CD8-positive, alpha-beta memory T cell (primary cell): ENCODE data around the gene STXBP6. TPM values are rescaled to one million over a fixed set of nuclear protein-coding genes. Genes with fewer than 3 reads are reported as not detected.

Experiments
- CTCF ChIA-PET: fragments of 350-600 bp; sonication (Branson Sonifier 250); formaldehyde crosslinking; loops from one replicate; lab custom pipeline; 2021; ENCODE audit warnings: antibody characterized with exemption; lab: Charles Lee
- POLR2A ChIA-PET: fragments of 350-600 bp; sonication (Branson Sonifier 250); formaldehyde crosslinking; loops from one replicate; lab custom pipeline; 2021; ENCODE audit warnings: antibody characterized with exemption; lab: Charles Lee
- DNase-seq, 5 donors: peaks; one replicate each; pipeline versions ENCODE4 v3.0.0 to v3.0.0-alpha.2; 2020 to 2022; ENCODE audit warnings: mixed read lengths in 1 of 5
- H3K27ac ChIP-seq: one replicate; pipeline ENCODE4 v1.7.0; 2013; ENCODE audit warnings: low read depth, mild to moderate bottlenecking, low read length, moderate library complexity
- H3K27me3 ChIP-seq: 2 replicates; pipeline ENCODE4 v1.7.0; 2013; ENCODE audit warnings: low read length, mild to moderate bottlenecking; ENCODE audit not compliant: insufficient read depth, poor library complexity, severe bottlenecking
- H3K36me3 ChIP-seq: 2 replicates; pipeline ENCODE4 v1.7.0; 2013; ENCODE audit warnings: mild to moderate bottlenecking, low read length, moderate library complexity; ENCODE audit not compliant: insufficient read depth
- H3K4me1 ChIP-seq: 2 replicates; pipeline ENCODE4 v1.7.0; 2013; ENCODE audit warnings: mild to moderate bottlenecking, low read length, moderate library complexity; ENCODE audit not compliant: insufficient read depth
- H3K4me3 ChIP-seq: 2 replicates; pipeline ENCODE4 v1.7.0; 2013; ENCODE audit warnings: mild to moderate bottlenecking, low read length
- H3K9me3 ChIP-seq: 2 replicates; pipeline ENCODE4 v1.7.0; 2013; ENCODE audit warnings: mild to moderate bottlenecking, low read length
- H3K27ac Mint-ChIP-seq, 8 donors: one replicate each; pipeline ENCODE4 v1.8.0; 2020 to 2021; ENCODE audit warnings: mixed read lengths in 8 of 8, mild to moderate bottlenecking in 6 of 8, inconsistent platforms in 3 of 8, moderate library complexity in 3 of 8
- H3K27me3 Mint-ChIP-seq, 2 donors: one replicate each; pipeline ENCODE4 v1.8.0; 2020 to 2021; ENCODE audit warnings: mixed read lengths in 2 of 2, mild to moderate bottlenecking in 1 of 2, moderate library complexity in 1 of 2
- H3K36me3 Mint-ChIP-seq, 3 donors: one replicate each; pipeline ENCODE4 v1.8.0; 2020 to 2021; ENCODE audit warnings: mixed read lengths in 3 of 3, inconsistent platforms in 1 of 3, mild to moderate bottlenecking in 1 of 3
- H3K4me1 Mint-ChIP-seq, 3 donors: one replicate each; pipeline ENCODE4 v1.8.0; 2020 to 2021; ENCODE audit warnings: mixed read lengths in 3 of 3, inconsistent platforms in 1 of 3, mild to moderate bottlenecking in 1 of 3
- H3K4me3 Mint-ChIP-seq, 7 donors: one replicate each; pipeline ENCODE4 v1.8.0; 2020 to 2021; ENCODE audit warnings: mixed read lengths in 7 of 7, mild to moderate bottlenecking in 6 of 7, moderate library complexity in 4 of 7, inconsistent platforms in 2 of 7
- H3K9me3 Mint-ChIP-seq, 5 donors: one replicate each; pipeline ENCODE4 v1.8.0; 2020 to 2022; ENCODE audit warnings: mixed read lengths in 5 of 5, mild to moderate bottlenecking in 3 of 5, moderate library complexity in 2 of 5, inconsistent platforms in 1 of 5
- polyA plus RNA-seq: library from polyadenylated mRNA; unstranded; fragments of 300-500 nt; fragmentation: Illumina TruSeq; gene quantifications from one replicate; pipeline ENCODE4 v1.2.3, GENCODE V29; 2021
- total RNA-seq, 2 experiments: library from RNA; stranded (reverse); gene quantifications; one replicate each; pipeline ENCODE4 v1.2.3, GENCODE V29; 2021

The STXBP6 gene
- total and polyA plus RNA-seq, 3 experiments from 2014 or later: 0.28 to 0.38 TPM; not detected in 1

DNA sequence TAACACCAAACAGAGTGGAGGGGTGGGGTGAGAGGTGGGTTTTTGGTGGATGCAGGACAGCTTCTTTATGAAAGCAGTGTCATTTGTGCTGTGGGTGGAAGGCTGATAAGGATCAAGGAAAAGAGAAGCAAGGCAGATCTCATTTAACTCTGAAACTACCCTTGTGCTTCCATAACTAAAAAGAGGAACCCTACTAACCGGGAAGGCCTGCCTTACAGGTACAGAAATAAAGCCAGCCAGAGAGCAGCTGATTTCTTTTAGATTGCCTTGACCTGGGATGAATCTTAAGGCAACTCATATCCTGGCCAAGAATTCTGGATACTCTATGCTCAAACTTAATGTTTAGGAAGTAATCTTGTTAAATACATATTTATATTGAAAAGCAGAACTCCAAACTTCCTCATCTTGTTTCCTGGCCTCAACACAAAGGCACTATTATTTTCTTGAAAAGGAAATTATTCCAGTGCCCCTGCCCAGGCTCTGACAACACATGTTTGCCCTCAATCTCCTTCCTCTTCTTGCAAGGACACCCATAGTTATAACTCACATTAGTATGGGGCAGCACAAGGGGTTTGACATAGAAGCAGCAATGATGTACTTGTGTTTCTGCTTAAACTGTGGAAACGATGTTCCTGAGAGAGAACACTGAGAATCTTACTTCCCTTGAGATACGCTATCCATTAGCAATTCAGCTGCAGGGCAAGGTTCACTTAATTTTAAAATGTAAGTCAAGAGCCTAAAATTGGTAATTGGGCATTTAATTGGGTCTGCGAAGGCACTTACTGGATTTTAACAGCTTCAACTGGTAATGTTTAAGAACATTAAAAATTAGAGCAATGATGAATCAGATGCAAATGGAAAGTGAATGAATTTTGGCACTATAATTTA, 173.7 kb downstream of the STXBP6 start:
- Histone ChIP-seq H3K27ac (no peak overlapping the region), H3K9me3 (no peaks in the 10 kb centered on the region), H3K4me3 (no peak overlapping the region), H3K36me3 (no peaks in the 10 kb centered on the region), H3K4me1 (no peaks in the 10 kb centered on the region), H3K27me3 (peaks cover 3% of the 10 kb centered on the region)
- DNase-seq: no peak
- ChIA-PET CTCF (no interaction called here), POLR2A (no interaction called here)
- no peaks in the 10 kb centered on the region for H3K4me1 Mint-ChIP-seq
- H3K27ac Mint-ChIP-seq: no peak overlapping the region
- H3K9me3 Mint-ChIP-seq: peaks cover 0 to 6% (median 0%) of the 10 kb centered on the region in 5 donors
- peaks cover 10 to 46% of the 10 kb centered on the region in 2 donors for H3K27me3 Mint-ChIP-seq
- no peaks in the 10 kb centered on the region for H3K36me3 Mint-ChIP-seq
- H3K4me3 Mint-ChIP-seq: no peak overlapping the region

DNA sequence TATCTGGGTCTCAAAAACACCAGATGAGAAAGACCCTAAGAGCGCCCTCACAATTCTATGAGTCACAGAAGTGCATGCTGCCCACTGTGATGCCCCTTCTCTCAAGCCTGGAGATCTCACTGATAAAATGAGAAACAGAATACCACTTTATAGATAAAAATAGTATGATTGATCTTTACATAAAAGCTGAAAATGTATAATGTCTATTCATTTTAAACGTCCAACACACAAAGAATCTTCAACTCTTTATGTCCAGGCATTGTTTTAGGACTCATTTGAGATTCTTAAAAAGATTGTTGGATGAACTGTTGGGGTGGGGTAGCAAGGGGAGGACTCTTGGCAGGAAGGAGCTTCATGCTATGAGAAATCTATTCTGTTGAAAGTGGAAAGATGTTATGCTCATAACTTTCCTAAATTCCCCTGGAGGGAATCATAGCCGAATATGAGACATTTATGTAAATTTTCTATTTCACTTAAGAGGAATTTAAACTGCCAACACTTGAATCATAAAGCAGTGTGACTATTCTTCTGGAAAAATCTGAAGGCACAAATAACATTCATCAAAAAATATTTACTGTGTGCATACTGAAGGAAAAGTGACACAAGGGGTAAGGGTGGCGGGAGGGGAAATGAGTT, 174.6 kb downstream of the STXBP6 start:
- Histone ChIP-seq H3K27ac (no peak overlapping the region), H3K36me3 (no peaks in the 10 kb centered on the region), H3K4me3 (no peak overlapping the region), H3K4me1 (no peaks in the 10 kb centered on the region), H3K27me3 (peaks cover 3% of the 10 kb centered on the region), H3K9me3 (no peaks in the 10 kb centered on the region)
- Mint-ChIP-seq H3K4me3 (no peak overlapping the region), H3K9me3 (no peaks in the 10 kb centered on the region), H3K27me3 (peaks cover 10 to 49% of the 10 kb centered on the region in 2 donors), H3K4me1 (no peaks in the 10 kb centered on the region), H3K27ac (peak overlapping the region in 1 of 8 donors; percentile 12), H3K36me3 (no peaks in the 10 kb centered on the region)
- ChIA-PET POLR2A (no interaction called here), CTCF (no interaction called here)
- DNase-seq: no peak

DNA sequence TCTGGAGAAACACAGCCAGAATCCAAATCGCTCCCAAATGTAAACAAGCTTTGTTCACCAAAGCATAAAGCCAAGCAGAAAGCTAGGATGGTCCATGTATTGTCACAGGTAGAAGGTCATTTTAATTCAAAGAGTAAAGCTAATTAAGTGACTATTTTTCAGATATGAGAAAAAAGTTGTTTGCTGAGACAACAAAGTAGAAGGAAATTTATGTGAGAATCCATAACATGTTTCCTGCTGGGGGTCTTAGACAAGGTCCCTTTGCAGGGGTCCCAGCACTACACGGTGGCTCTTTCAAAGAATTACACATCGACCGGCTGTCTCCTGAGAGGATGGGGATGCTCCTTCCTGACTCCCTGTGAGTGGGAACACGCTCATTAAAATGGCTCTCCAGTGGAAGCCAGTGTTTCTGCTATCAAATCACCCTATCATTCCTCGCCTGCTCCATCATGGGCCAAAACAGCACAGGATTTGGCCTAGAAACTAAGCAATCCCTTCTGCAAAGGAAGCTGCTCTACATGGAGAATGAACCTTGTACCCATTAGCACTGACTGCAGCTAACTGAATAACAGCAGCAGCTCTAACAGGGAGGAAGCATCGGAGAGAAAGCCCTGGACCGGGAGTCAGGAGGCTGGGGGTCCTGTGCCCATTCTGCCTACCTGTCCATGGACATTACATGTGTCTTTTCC, 175.3 kb downstream of the STXBP6 start:
- POLR2A ChIA-PET: no interaction called here
- H3K4me1 ChIP-seq: no peaks in the 10 kb centered on the region
- H3K36me3 ChIP-seq: no peaks in the 10 kb centered on the region
- H3K9me3 ChIP-seq: no peaks in the 10 kb centered on the region
- H3K27me3 ChIP-seq: peaks cover 3% of the 10 kb centered on the region
- Mint-ChIP-seq H3K4me1 (no peaks in the 10 kb centered on the region), H3K27me3 (peaks cover 10 to 45% of the 10 kb centered on the region in 2 donors), H3K36me3 (no peaks in the 10 kb centered on the region), H3K9me3 (no peaks in the 10 kb centered on the region), H3K4me3 (no peak overlapping the region), H3K27ac (no peak overlapping the region)
- no peak overlapping the region for H3K4me3 ChIP-seq
- CTCF ChIA-PET: no interaction called here
- H3K27ac ChIP-seq: no peak overlapping the region
- no peak for DNase-seq

DNA sequence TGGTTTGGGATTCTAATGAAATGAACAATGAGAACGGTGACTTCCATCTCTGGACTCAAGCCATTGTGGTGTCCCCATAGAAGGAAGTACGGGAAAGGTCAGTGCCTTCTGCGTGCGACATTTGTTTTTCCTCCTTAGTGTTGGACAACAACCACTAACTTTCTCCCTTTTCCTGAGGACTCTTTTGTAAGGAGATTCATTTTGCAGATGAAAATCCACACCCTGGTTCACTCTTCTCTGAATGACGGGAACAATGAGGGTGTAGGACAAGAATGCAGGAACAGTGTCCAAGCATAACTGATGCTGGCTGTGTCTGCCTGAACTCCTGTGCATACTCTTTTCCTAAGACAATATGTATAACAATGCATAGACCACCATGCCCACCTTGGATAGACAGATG, 176.4 kb downstream of the STXBP6 start:
- H3K4me3 Mint-ChIP-seq: no peak overlapping the region
- no peak overlapping the region for H3K27ac Mint-ChIP-seq
- CTCF ChIA-PET: no interaction called here
- H3K27me3 Mint-ChIP-seq: peaks cover 11 to 42% of the 10 kb centered on the region in 2 donors
- H3K9me3 Mint-ChIP-seq: no peaks in the 10 kb centered on the region
- no peaks in the 10 kb centered on the region for H3K27me3 ChIP-seq
- H3K4me3 ChIP-seq: no peak overlapping the region
- POLR2A ChIA-PET: no interaction called here
- no peaks in the 10 kb centered on the region for H3K4me1 Mint-ChIP-seq
- no peaks in the 10 kb centered on the region for H3K4me1 ChIP-seq
- no peaks in the 10 kb centered on the region for H3K36me3 Mint-ChIP-seq
- DNase-seq: no peak
- no peaks in the 10 kb centered on the region for H3K9me3 ChIP-seq
- no peak overlapping the region for H3K27ac ChIP-seq
- no peaks in the 10 kb centered on the region for H3K36me3 ChIP-seq

DNA sequence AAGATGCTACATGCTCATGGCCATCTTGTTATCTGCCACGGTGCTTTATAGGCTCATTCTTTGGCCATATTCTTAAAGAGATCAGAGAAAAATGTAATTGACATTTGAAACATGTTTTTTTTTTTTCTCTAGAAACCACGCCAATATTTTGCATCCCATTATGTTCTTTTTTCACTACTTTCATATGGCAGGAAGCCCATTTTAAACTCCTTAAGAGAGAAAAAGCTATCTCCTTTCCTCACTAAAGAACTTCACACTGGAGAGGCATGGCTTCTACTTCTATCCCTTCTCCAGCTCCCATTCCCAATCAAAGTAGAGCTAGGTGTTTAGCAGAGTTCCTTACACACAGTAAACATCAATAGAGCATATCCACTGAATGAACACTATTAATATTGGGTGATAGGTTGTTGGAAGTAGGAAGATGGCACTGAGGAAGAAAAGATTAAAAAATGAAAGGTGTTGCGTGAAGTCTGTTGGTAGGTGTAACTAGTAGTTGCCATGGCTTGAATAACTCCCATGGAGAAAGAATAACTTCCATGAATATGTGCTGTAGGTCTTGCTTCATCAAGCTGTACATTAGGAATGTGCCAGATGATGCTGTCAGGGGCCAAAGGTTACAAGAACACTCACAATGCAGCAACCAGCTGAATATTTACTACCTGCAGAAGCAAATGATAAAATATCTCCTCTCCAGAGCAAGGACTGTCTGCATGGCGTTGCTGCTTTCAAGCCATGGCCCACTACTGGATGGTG, 178.8 kb downstream of the STXBP6 start:
- Histone ChIP-seq H3K36me3 (no peaks in the 10 kb centered on the region), H3K4me1 (no peaks in the 10 kb centered on the region), H3K27ac (no peak overlapping the region), H3K9me3 (no peaks in the 10 kb centered on the region), H3K27me3 (no peaks in the 10 kb centered on the region), H3K4me3 (no peak overlapping the region)
- Mint-ChIP-seq H3K9me3 (no peaks in the 10 kb centered on the region), H3K27me3 (peaks cover 14 to 47% of the 10 kb centered on the region in 2 donors), H3K4me3 (no peak overlapping the region), H3K4me1 (no peaks in the 10 kb centered on the region), H3K27ac (no peak overlapping the region), H3K36me3 (no peaks in the 10 kb centered on the region)
- ChIA-PET POLR2A (no interaction called here), CTCF (no interaction called here)
- DNase-seq: no peak

DNA sequence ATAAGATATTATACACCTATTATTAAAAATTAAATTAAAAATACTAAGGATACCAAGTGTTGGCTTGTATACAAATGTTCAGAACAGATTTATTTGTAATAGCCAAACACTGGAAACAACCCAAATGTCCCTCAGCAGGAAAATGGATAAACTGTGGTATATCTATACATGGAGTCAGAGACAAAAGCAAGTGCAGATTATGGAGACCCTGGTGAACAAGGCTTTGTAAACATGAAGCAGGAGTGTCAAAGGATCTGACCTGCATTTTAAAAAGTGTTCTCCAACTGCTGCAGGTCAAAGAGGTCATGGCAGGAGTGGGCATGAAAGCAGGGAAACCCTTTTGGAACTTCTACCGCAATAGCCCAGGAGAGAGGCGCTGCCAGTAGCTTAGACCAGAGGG, 181.6 kb downstream of the STXBP6 start:
- Mint-ChIP-seq H3K9me3 (no peaks in the 10 kb centered on the region), H3K27ac (no peak overlapping the region), H3K27me3 (peaks cover 16 to 34% of the 10 kb centered on the region in 2 donors), H3K36me3 (no peaks in the 10 kb centered on the region), H3K4me3 (no peak overlapping the region), H3K4me1 (no peaks in the 10 kb centered on the region)
- Histone ChIP-seq H3K4me3 (no peak overlapping the region), H3K9me3 (no peaks in the 10 kb centered on the region), H3K27ac (no peak overlapping the region), H3K27me3 (no peaks in the 10 kb centered on the region), H3K36me3 (no peaks in the 10 kb centered on the region), H3K4me1 (no peaks in the 10 kb centered on the region)
- POLR2A ChIA-PET: no interaction called here
- CTCF ChIA-PET: no interaction called here
- no peak for DNase-seq

DNA sequence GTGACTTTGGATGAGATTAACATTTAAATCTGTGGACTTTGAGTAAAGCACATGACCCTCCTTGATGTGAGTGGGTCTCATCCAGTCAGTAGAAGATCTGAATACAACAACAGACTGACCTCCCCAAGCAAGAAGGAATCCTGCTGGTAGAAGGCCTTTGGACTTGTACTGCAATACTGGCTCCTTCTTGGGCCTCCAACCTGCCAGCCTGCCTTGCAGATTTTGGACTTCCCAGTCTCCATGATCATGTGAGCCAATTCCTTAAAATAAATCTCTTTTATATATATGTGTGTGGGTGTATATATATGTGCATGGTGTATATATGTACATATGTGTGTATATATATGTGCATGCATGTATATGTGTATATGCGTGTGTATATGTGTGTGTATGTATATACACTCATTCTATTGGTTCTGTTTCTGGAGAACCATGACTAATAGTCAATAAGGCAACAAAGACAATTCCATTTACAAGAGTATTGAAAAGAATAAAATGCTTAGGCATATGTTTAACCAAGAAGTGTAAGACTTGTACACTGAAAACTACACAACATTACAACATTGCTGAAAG, 183.8 kb downstream of the STXBP6 start:
- no peak for DNase-seq
- Mint-ChIP-seq H3K4me1 (peaks cover 0 to 1% (median 0%) of the 10 kb centered on the region in 3 donors), H3K4me3 (no peak overlapping the region)

More for the DNA sequence above, 183.8 kb downstream of the STXBP6 start:
- H3K27ac Mint-ChIP-seq: no peak overlapping the region
- Histone ChIP-seq H3K9me3 (no peaks in the 10 kb centered on the region), H3K36me3 (no peaks in the 10 kb centered on the region), H3K27me3 (no peaks in the 10 kb centered on the region), H3K4me3 (no peak overlapping the region), H3K27ac (no peak overlapping the region), H3K4me1 (no peaks in the 10 kb centered on the region)
- ChIA-PET POLR2A (no interaction called here), CTCF (no interaction called here)
- H3K27me3 Mint-ChIP-seq: peaks cover 14 to 24% of the 10 kb centered on the region in 2 donors
- H3K9me3 Mint-ChIP-seq: no peaks in the 10 kb centered on the region
- no peaks in the 10 kb centered on the region for H3K36me3 Mint-ChIP-seq
